SJSA1 (cell line): ENCODE data around the gene AFTPH. TPM values are rescaled to one million over a fixed set of nuclear protein-coding genes. Genes with fewer than 3 reads are reported as not detected.

Experiments
- DNase-seq, 2 experiments: peaks; one replicate each; pipeline ENCODE4 v3.0.0-alpha.2; 2015 to 2020; ENCODE audit warnings: low spot score in 2 of 2, low read depth in 1 of 2
- H3K27ac ChIP-seq: fragments of 250-450 bp; sonication (Bioruptor Pico); 2 replicates; pipeline ENCODE4 v1.5.1; 2020; ENCODE audit warnings: mild to moderate bottlenecking, moderate library complexity
- H3K27me3 ChIP-seq: fragments of 250-450 bp; sonication (Bioruptor Pico); replicated peaks from 2 replicates; pipeline ENCODE4 v1.5.1; 2020; ENCODE audit warnings: mild to moderate bottlenecking, moderate library complexity
- H3K36me3 ChIP-seq: fragments of 250-450 bp; sonication (Bioruptor Pico); 2 replicates; pipeline ENCODE4 v1.5.1; 2020; ENCODE audit warnings: mild to moderate bottlenecking
- H3K4me1 ChIP-seq: fragments of 250-450 bp; sonication (Bioruptor Pico); replicated peaks from 2 replicates; pipeline ENCODE4 v1.6.1; 2021; ENCODE audit warnings: mild to moderate bottlenecking
- H3K4me3 ChIP-seq: fragments of 250-450 bp; sonication (Bioruptor Pico); 2 replicates; pipeline ENCODE4 v1.5.1; 2020; ENCODE audit warnings: mild to moderate bottlenecking
- H3K9me3 ChIP-seq: fragments of 250-450 bp; sonication (Bioruptor Pico); replicated peaks from 2 replicates; pipeline ENCODE4 v1.5.1; 2020; ENCODE audit warnings: mild to moderate bottlenecking
- total RNA-seq: library from RNA; depleted of rRNA; stranded (reverse); fragments of >200 nt; shearing (Covaris generic); gene quantifications from 2 replicates; pipeline ENCODE4 v1.2.3, GENCODE V29; 2014

The AFTPH gene
- total RNA-seq, 1 experiment from 2014 or later = 24.4 TPM

- no peak overlapping the region for H3K4me3 ChIP-seq
- no peaks in the 10 kb centered on the region for H3K27me3 ChIP-seq
- H3K9me3 ChIP-seq = no peaks in the 10 kb centered on the region
- no peak overlapping the region for H3K27ac ChIP-seq
- peaks cover 3% of the 10 kb centered on the region; the same call in 1 of the 2 replicates for H3K36me3 ChIP-seq
- no peaks in the 10 kb centered on the region for H3K4me1 ChIP-seq
- DNase-seq = no peak
Measured at GRCh38 chr2:64563436-64563938, 39.4 kb downstream of the AFTPH start.

DNA sequence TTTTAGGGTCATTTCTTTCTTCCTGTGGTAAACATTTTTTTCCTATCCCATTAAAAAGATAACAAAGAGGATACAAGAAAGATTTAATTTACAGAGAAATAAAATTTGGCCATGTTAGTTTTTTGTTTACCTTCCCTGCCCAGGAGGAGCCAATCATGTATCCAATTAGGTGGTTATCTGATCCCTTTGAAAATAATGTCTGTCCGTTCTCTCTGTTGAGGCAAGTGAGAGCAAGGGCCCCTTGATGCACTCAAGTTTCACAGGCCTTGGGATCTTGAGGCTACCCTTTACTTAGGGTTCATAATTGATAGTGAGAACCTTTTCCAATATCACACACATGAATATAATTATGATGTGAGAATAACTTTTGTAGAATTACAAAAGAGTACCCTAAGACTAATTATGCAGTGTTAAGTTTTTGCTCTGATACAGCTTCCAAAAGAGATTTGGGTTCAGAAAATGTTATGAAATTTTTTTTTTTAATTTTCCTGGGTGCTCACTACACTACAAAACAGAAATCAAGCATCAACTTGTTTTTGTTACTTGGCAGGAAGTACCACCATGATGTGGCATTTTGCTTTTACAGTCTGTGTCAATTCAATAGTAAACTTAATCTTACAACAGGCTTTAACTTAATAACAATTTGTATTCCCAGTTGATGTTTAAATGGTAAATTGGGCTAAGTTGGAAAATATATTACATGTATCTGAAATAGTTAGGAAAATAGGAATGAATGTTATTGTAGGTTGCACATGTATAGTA, 42.0 kb downstream of the AFTPH start:
- Histone ChIP-seq H3K36me3 (peaks cover 3% of the 10 kb centered on the region; the same call in 1 of the 2 replicates), H3K27me3 (no peaks in the 10 kb centered on the region), H3K27ac (no peak overlapping the region), H3K9me3 (no peaks in the 10 kb centered on the region), H3K4me3 (no peak overlapping the region), H3K4me1 (no peaks in the 10 kb centered on the region)
- DNase-seq = no peak

DNA sequence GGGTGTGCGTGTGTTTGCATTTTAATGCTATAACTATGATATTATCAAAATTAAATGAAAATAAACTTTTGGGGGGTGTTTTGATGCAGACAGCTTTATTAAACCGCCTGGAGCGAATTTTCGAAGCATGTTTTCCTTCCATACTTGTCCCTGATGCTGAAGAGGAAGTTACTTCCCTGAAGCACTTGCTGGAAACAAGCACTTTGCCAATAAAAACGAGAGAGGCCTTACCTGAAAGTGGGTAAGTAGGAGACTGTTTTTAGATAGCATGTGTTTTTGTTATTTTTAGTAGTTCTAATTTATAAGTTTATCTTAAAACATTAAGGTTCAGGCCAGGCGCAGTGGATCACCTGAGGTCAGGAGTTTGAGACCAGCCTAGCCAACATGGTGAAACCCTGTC, 43.3 kb downstream of the AFTPH start:
- Histone ChIP-seq H3K36me3 (peaks cover 3% of the 10 kb centered on the region; the same call in 1 of the 2 replicates), H3K4me1 (no peaks in the 10 kb centered on the region), H3K4me3 (no peak overlapping the region), H3K27ac (no peak overlapping the region), H3K27me3 (no peaks in the 10 kb centered on the region), H3K9me3 (no peaks in the 10 kb centered on the region)
- no peak for DNase-seq

DNA sequence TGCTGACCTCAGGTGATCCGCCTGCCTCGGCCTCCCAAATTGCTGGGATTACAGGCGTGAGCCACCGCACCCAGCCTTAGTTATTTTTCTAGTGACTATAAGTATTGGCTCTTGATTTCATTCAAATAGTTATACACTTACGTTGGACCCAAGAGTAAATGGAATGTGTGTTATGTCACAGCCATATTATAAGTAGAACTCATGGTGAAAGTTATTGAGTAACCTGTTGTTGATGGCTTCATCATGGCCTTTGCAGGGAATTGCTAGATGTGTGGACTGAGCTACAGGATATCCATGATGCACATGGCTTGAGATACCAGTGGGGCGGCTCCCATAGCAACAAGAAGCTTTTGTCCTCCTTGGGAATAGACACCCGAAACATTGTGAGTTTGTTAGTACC, 44.7 kb downstream of the AFTPH start:
- Histone ChIP-seq H3K9me3 (no peaks in the 10 kb centered on the region), H3K36me3 (peaks cover 6% of the 10 kb centered on the region; the same call in 1 of the 2 replicates), H3K4me3 (no peak overlapping the region), H3K27me3 (no peaks in the 10 kb centered on the region), H3K4me1 (no peaks in the 10 kb centered on the region), H3K27ac (no peak overlapping the region)
- no peak for DNase-seq

DNA sequence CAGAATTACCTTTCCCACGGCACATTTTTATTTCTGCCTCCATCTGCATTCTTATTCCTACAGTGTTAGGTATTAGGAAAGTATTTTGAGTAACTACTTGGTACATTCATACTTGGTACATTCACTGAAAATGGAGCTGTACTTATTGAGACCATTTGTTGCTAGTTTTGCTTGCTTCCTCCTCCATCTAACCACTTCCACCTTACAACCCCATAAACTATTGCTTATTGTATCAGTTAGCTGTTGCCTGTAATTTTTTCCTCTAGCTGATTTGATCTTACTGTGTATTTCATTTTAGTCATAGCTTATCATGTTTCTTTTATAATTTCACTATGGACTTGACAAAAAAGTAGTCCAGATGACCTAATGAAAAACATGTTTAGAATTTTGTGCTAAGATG, 50.7 kb downstream of the AFTPH start:
- Histone ChIP-seq H3K27ac (no peak overlapping the region), H3K4me1 (no peaks in the 10 kb centered on the region), H3K36me3 (peaks cover 24% of the 10 kb centered on the region), H3K4me3 (no peak overlapping the region), H3K27me3 (no peaks in the 10 kb centered on the region), H3K9me3 (no peaks in the 10 kb centered on the region)
- no peak for DNase-seq

GRCh38 chr2:64581018-64581417, 56.9 kb downstream of the AFTPH start:
- Histone ChIP-seq H3K9me3 (no peaks in the 10 kb centered on the region), H3K36me3 (peaks cover 19% of the 10 kb centered on the region; the same call in 1 of the 2 replicates), H3K4me1 (no peaks in the 10 kb centered on the region), H3K27me3 (no peaks in the 10 kb centered on the region), H3K4me3 (no peak overlapping the region), H3K27ac (no peak overlapping the region)
- no peak for DNase-seq

- DNase-seq = no peak
- peaks cover 19% of the 10 kb centered on the region; the same call in 1 of the 2 replicates for H3K36me3 ChIP-seq
- H3K4me3 ChIP-seq = no peak overlapping the region
- H3K27ac ChIP-seq = no peak overlapping the region
- no peaks in the 10 kb centered on the region for H3K9me3 ChIP-seq
- H3K4me1 ChIP-seq = no peaks in the 10 kb centered on the region
- H3K27me3 ChIP-seq = no peaks in the 10 kb centered on the region
Measured at GRCh38 chr2:64581777-64582539, 57.8 kb downstream of the AFTPH start.

DNA sequence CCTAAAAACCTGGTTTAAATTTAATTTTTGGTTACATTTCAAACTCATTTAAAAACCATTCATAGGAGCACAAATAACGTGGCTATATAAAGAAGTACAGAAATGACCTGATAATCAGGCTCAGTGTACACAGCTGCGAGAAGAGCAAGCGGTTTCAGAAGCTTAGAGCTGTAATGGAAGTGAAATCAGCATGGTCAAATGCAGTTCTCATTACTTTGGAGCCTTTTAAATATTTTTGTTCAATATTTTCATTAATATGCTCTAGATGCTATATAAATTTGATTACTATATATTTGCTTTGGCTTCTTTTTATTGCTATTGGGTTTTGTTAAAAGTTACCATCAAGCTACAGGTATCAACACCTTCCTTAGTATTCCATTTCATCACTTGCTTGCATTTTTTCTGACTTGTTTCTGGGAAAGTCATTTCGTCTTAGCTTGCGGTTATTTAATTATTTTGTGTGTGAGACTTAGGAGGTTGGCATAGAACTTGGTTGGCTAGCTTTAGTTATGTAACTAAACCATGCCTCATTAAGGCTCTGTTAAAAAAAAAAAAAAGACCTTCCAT, 58.7 kb downstream of the AFTPH start:
- no peak overlapping the region for H3K27ac ChIP-seq
- no peak for DNase-seq

GRCh38 chr2:64586054-64586453, 61.9 kb downstream of the AFTPH start:
- Histone ChIP-seq H3K9me3 (no peaks in the 10 kb centered on the region), H3K27ac (no peak overlapping the region), H3K36me3 (peaks cover 24% of the 10 kb centered on the region), H3K27me3 (no peaks in the 10 kb centered on the region), H3K4me3 (no peak overlapping the region), H3K4me1 (no peaks in the 10 kb centered on the region)
- no peak for DNase-seq

More for the DNA sequence above, 58.7 kb downstream of the AFTPH start:
- no peaks in the 10 kb centered on the region for H3K4me1 ChIP-seq
- H3K36me3 ChIP-seq = peaks cover 20% of the 10 kb centered on the region
- no peaks in the 10 kb centered on the region for H3K9me3 ChIP-seq
- H3K4me3 ChIP-seq = no peak overlapping the region
- no peaks in the 10 kb centered on the region for H3K27me3 ChIP-seq

DNA sequence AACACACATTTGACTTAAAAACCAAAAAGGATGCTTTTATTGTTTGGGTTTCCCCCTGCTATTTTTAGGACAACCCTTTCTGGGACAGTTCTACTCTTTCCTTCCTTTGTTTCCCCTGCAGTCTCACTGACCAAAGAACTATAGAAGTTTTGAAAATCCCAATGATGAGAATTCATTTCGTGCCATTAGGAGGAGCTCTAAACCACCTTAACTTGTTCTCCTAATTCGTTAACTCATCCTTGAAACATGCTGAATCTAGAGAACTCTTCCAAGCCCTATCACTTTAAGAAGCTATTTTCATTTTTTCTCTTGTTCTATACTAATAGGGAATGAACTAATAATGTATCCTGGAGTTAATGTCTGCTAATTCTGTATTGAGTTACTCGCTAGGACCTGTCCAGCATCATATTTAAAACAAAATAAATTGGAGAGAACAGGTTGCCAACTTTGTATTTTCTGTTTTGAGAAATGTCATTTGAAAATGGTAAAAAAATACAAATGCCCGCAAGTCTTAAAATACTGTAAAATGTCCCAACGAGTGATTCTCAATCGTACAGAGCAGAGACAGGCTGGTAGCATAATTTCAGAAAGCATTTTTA, 62.9 kb downstream of the AFTPH start:
- Histone ChIP-seq H3K9me3 (no peaks in the 10 kb centered on the region), H3K27me3 (no peaks in the 10 kb centered on the region), H3K4me1 (no peaks in the 10 kb centered on the region), H3K4me3 (no peak overlapping the region), H3K36me3 (peaks cover 28% of the 10 kb centered on the region), H3K27ac (no peak overlapping the region)
- DNase-seq = peak in 1 of 2 experiments; percentile 46

DNA sequence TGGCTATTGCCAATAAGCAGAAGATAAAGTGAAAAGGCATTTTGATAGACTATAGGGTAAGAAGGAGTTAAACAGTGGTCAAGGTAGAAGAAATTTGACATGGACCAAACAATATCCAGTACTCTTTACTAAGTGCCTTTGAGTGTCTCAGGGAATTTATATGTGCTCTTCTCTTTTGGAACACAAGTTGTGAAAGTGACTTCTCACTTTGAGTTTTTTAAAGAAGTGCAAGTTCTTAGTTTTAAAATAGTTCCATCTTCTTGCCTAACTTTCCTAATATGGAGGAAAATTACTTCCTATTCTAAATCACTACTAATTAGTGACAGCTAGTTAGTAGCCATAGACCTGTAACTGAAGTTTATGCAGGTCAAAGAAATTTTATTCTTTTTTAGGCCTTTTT, 63.4 kb downstream of the AFTPH start:
- Histone ChIP-seq H3K36me3 (peaks cover 28% of the 10 kb centered on the region), H3K9me3 (no peaks in the 10 kb centered on the region), H3K4me1 (no peaks in the 10 kb centered on the region), H3K4me3 (no peak overlapping the region), H3K27me3 (no peaks in the 10 kb centered on the region), H3K27ac (no peak overlapping the region)
- DNase-seq = no peak

GRCh38 chr2:64591188-64591587, 67.1 kb downstream of the AFTPH start:
- no peaks in the 10 kb centered on the region for H3K27me3 ChIP-seq
- no peak for DNase-seq
- H3K4me1 ChIP-seq = peaks cover 18% of the 10 kb centered on the region
- peaks cover 35% of the 10 kb centered on the region for H3K36me3 ChIP-seq
- no peak overlapping the region for H3K27ac ChIP-seq
- H3K9me3 ChIP-seq = no peaks in the 10 kb centered on the region
- H3K4me3 ChIP-seq = no peak overlapping the region

DNA sequence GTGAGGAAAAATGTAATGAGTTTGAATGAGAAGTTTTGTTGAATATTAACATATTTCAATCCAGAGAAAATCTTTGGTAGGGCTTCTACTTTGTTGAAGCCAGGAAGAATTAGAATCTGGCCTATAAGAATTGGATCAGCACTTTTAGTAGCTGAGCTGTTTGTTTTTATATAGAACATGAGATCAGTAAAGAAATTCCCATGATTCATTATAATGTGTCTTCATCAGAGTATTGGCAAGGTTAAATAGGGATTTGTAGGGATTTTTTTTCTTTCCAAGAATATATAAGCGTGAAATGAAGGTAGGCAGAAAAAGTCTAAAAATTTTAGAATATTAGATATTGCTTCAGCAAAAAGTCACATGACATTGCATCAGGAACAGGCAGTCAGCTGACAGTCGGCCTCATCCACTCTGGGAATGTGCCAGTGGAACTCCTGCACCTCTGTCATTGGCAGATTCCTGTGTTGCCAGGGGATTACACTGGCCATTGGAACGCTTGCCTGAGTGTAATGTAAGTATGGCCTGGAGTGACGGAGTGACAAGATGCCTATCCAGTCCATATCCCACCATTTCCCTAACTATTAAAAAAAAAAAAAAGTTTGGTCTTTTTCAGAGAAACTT, 69.0 kb downstream of the AFTPH start:
- no peak overlapping the region for H3K27ac ChIP-seq
- H3K27me3 ChIP-seq = no peaks in the 10 kb centered on the region
- peaks cover 18% of the 10 kb centered on the region for H3K4me1 ChIP-seq
- no peak for DNase-seq
- no peaks in the 10 kb centered on the region for H3K9me3 ChIP-seq
- no peak overlapping the region for H3K4me3 ChIP-seq
- peaks cover 27% of the 10 kb centered on the region for H3K36me3 ChIP-seq
